Measurements from ENCODE around the gene ACADS.

ACADS gene

GRCh38 chr12:120739031-120739762 lies 13.6 kb downstream of the ACADS start:
- H3K4me3 ChIP-seq (ENCODE audit: low read depth, low read length) = no peak overlapping the region
- no peak for DNase-seq (ENCODE audit: low read depth)
- TF ChIP-seq, protein P1, sequence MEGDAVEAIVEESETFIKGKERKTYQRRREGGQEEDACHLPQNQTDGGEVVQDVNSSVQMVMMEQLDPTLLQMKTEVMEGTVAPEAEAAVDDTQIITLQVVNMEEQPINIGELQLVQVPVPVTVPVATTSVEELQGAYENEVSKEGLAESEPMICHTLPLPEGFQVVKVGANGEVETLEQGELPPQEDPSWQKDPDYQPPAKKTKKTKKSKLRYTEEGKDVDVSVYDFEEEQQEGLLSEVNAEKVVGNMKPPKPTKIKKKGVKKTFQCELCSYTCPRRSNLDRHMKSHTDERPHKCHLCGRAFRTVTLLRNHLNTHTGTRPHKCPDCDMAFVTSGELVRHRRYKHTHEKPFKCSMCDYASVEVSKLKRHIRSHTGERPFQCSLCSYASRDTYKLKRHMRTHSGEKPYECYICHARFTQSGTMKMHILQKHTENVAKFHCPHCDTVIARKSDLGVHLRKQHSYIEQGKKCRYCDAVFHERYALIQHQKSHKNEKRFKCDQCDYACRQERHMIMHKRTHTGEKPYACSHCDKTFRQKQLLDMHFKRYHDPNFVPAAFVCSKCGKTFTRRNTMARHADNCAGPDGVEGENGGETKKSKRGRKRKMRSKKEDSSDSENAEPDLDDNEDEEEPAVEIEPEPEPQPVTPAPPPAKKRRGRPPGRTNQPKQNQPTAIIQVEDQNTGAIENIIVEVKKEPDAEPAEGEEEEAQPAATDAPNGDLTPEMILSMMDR (IDR thresholded peaks at IDR 0.05; ENCODE audit: low read depth, low read length, missing control alignments) = no peak
- in situ Hi-C loops (cut with HindIII; ENCODE audit: low sequenced_read_pairs) = no loop called here

DNA sequence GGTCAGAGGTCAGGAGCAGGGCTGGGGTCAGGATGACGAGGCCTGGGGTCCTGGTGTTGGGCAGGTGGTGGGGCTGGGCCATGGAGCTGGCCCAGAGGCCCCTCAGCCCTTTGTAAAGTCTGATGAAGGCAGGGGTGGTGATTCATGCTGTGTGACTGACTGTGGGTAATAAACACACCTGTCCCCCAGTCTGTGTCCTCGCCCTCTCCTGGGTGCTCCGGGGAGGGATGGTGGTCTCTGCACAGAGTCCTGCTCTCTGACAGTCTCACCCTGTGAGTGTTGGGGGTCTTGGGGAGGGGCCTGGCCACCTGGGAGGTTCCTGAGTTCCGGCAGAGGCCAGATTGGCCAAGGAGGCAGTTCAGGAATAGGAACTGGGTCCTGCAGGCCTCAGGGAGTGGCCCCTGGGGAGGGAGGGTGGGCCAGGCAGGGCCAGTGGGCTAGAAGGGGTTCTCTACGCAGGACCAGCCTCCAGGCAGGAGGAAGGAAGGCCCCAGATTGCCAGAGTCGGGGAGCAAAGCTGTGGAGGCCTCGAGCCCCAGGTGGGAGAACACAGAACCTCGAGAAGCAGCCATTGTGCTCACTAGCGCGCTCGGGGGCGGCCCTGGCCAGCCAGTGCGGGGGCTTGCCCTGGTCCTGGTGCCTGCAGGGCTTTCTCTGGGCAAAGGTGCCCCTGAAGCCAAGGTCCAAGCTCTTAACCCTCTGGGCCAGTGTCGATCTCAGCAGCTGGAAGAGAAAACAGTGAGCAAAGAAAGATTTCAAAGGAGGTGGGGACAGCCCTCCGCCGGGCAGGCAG lies 14.4 kb downstream of the ACADS start:
- no peak for DNase-seq (ENCODE audit: low read depth)
- TF ChIP-seq, protein P1 (IDR thresholded peaks at IDR 0.05; ENCODE audit: low read depth, low read length, missing control alignments) = no peak
- no peak overlapping the region for H3K4me3 ChIP-seq (ENCODE audit: low read depth, low read length)
- in situ Hi-C loops (cut with HindIII; ENCODE audit: low sequenced_read_pairs) = no loop called here

- no peak for DNase-seq (ENCODE audit: low read depth)
- in situ Hi-C loops (cut with HindIII; ENCODE audit: low sequenced_read_pairs) = no loop called here
- TF ChIP-seq, protein P1 (IDR thresholded peaks at IDR 0.05; ENCODE audit: low read depth, low read length, missing control alignments) = no peak
- no peak overlapping the region for H3K4me3 ChIP-seq (ENCODE audit: low read depth, low read length)
These were observed 15.2 kb downstream of the ACADS start for GRCh38 chr12:120740871-120741270.

DNA sequence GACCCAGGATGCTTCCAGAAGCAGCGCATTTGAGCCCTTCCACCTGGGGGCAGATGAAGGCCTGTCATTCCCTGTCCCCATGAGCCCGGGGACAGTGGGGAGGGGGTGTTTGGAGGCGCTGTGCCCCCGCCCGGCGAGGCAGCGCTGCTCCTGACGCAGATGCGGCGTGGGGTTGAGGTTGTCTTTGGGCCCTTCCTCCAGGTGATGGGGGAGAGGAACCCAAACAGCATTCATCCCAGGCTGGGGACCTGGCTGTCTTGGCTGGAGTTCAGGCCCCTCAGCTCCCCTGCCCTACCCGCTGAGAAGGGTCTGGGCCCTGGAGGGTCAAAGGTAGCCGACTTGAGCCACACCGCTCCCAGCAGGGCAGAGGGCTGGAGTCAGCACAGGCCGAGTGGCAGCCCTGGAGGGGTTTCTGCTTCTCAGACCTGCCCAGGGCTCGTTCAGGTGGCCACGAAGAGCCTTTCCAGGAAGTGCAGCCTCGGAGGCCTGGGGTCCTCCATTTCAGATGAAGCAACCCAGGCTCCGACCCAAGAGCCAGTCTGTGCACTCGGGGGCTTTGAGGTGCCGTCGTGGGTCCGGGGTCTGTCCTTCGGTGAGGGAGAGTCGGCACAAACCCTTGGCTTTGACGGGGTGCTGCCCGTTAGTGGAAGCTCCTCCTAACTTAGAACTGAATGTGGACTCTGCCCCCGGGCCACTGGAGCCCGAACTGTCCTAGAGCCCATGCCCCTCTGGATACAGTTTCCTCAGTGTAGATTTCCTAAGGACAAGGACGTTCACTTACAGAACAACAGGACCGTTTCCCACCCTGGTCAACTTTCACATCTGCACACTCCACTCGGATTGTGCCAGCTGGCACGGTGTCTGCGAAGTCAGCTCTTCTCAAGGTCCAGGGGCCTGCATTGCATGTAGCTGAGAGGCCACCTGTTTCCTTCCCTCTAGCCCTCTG lies 16.1 kb downstream of the ACADS start:
- DNase-seq (ENCODE audit: low read depth) = no peak
- TF ChIP-seq, protein P1 (IDR thresholded peaks at IDR 0.05; ENCODE audit: low read depth, low read length, missing control alignments) = no peak
- in situ Hi-C loops (cut with HindIII; ENCODE audit: low sequenced_read_pairs) = no loop called here
- no peak overlapping the region for H3K4me3 ChIP-seq (ENCODE audit: low read depth, low read length)

DNA sequence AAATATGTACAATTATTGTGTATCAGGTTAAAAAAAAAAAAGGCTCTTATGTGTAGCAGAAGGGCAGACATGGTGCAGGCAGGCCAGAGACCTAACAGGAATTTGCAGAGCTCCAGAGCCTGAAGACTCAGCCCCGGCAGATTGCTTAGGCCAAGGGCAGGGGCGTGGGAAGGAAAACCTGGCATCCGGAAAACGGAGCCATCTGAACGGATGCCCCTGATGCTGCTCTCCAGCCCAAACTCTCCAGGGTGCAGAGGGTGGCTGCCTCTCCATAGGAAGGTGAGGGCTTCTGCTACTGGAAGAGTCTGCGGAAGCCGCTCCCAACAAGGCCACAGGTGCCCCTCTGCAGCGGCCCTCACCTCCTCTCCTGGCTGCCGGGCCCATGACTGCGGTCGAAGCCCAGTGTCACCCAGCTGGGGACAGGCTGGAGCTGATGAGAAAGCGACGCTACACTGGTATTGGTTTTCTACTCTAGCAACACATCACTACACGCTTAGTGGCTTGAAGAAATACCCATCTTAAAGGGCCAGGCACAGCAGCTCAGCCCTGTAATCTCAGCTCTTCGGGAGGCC lies 19.4 kb downstream of the ACADS start:
- no peak for DNase-seq (ENCODE audit: low read depth)
- in situ Hi-C loops (cut with HindIII; ENCODE audit: low sequenced_read_pairs) = no loop called here
- no peak overlapping the region for H3K4me3 ChIP-seq (ENCODE audit: low read depth, low read length)
- TF ChIP-seq, protein P1 (IDR thresholded peaks at IDR 0.05; ENCODE audit: low read depth, low read length, missing control alignments) = no peak

GRCh38 chr12:120748242-120748641 lies 22.6 kb downstream of the ACADS start:
- in situ Hi-C loops (cut with HindIII; ENCODE audit: low sequenced_read_pairs) = no loop called here
- no peak overlapping the region for H3K4me3 ChIP-seq (ENCODE audit: low read depth, low read length)
- TF ChIP-seq, protein P1 (IDR thresholded peaks at IDR 0.05; ENCODE audit: low read depth, low read length, missing control alignments) = no peak
- no peak for DNase-seq (ENCODE audit: low read depth)

Measured in astrocyte of the cerebellum (primary cell).